H1 (cell line): ENCODE data around the gene DIO3. TPM values are rescaled to one million over a fixed set of nuclear protein-coding genes. Genes with fewer than 3 reads are reported as not detected.

ENCODE experiments used
- microRNA counts: library from miRNA; unstranded; fragments of <30 nt; microRNA quantifications from one replicate; lab custom pipeline; 2015
- polyA plus RNA-seq, 7 experiments: library from polyadenylated mRNA; depleted of rRNA in 3 of 7; stranded (reverse) in 5 of 7; unstranded in 2 of 7; fragments of >200 nt in 5 of 7; fragments of 200-250 nt in 2 of 7; gene quantifications; 1 replicate in 5 of 7; 2 replicates in 1 of 7; 4 replicates in 1 of 7; pipeline versions ENCODE4 v1.2.1 to v1.2.3, GENCODE V29; 2011 to 2013; ENCODE audit warnings: missing spikeins in 2 of 7, mixed read lengths in 2 of 7
- total RNA-seq: library from RNA; stranded (reverse); fragmentation: NEBNext Ultra II Directional; extraction: Animal tissue kit (Norgen Biotek cat#: 25700); gene quantifications from 2 replicates; pipeline ENCODE4 v1.2.1, GENCODE V29; 2021

The DIO3 gene
- total and polyA plus RNA-seq, 2 of the 8 experiments (the other 6 are each of a cell fraction or from before 2014, with no cell fraction given): 0.17 to 0.19 TPM

MicroRNAs within 50 kb of the gene (microRNA counts, 767-probe panel; counts per million panel counts)
- microRNA hsa-miR-1247-5p (lab: Ali Mortazavi, UCI): 879 counts per million, percentile 95 among the panel's probes with 10 or more counts

Other genes with a start within 250 kb of the DIO3 start
- gene PPP2R5C, start 200.2 kb downstream of the DIO3 start, total RNA-seq: 95.9 and 102 TPM in 2 replicates
- gene PPP2R5C, start 200.2 kb downstream of the DIO3 start, polyA plus RNA-seq (2011; rRNA removed): 35.1 and 49.6 TPM in 2 replicates